SK-N-SH treated with all-trans-retinoic acid at 6 μM for 48 hours (cell line): ENCODE data around the gene PRKAR1B.

Source experiments
- GLIS3 ChIP-seq: fragments of 250-450 bp; sonication (Bioruptor Pico); IDR thresholded peaks from 2 replicates; pipeline ENCODE4 v1.5.0; 2020; ENCODE audit warnings: mild to moderate bottlenecking, moderate library complexity
- PATZ1 ChIP-seq: fragments of 250-450 bp; sonication (Bioruptor Pico); IDR thresholded peaks from 2 replicates; pipeline ENCODE4 v1.8.0; 2020; ENCODE audit warnings: mild to moderate bottlenecking, moderate library complexity, borderline replicate concordance
- ZNF565 ChIP-seq: fragments of 450-650 bp; formaldehyde crosslinking; conservative IDR thresholded peaks from 2 replicates; pipeline ENCODE4 v1.5.0; 2020; ENCODE audit warnings: low read depth, mild to moderate bottlenecking, moderate library complexity

DNA sequence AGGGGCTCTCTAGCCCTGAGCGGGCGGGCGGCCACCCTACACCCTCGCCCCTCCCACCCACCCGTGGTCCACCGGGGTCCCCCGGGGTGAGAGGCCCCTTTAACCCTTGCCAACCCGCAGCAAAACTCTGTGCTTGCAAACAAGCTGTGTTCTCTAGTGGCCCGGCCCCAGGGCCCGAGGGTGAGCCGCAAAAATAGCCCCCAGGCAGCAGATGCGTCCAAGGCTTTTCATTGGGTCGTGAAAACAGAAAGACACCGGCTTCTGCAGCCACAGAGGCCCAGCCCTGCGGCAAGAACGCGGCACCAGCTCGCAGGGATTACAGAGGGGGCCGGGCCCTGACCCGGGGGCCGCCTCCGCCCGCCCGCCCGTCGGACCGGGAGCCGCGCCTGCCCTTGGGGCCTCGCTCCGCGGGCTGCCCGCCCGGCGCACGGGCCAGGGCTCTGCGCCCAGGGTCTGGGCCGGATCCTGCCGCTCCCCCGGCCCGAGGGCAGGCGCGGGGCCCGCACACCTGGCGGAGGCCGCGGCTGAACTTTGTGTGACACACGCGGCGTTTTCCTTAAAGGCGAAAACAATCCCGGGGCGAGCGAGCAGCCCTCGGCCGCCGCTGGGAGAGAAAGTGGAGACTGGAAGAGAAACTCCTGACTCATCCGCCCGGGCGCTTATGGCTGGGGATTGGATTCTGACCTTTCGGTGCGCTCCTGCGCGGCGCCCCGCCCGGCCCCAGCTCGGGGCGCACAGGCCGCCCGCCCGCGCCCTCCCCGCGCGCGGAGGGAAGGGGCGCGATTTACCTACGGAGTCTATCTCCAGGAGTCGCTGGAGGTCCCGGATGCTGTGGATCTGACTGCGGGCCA, 210.2 kb downstream of the PRKAR1B start:
- TF ChIP-seq GLIS3 (CRISPR knock-in tag) (no peak), ZNF565 (CRISPR knock-in tag) (no peak), PATZ1 (CRISPR knock-in tag) (no peak)
